GM21367 (cell line): ENCODE data around the gene ZBTB46.

Source experiments
- ATAC-seq: cut with Tn5 transposase; IDR thresholded peaks from one replicate; pipeline ENCODE4 v1.9.1; 2021; ENCODE audit not compliant: unreplicated experiment

ZBTB46 gene

DNA sequence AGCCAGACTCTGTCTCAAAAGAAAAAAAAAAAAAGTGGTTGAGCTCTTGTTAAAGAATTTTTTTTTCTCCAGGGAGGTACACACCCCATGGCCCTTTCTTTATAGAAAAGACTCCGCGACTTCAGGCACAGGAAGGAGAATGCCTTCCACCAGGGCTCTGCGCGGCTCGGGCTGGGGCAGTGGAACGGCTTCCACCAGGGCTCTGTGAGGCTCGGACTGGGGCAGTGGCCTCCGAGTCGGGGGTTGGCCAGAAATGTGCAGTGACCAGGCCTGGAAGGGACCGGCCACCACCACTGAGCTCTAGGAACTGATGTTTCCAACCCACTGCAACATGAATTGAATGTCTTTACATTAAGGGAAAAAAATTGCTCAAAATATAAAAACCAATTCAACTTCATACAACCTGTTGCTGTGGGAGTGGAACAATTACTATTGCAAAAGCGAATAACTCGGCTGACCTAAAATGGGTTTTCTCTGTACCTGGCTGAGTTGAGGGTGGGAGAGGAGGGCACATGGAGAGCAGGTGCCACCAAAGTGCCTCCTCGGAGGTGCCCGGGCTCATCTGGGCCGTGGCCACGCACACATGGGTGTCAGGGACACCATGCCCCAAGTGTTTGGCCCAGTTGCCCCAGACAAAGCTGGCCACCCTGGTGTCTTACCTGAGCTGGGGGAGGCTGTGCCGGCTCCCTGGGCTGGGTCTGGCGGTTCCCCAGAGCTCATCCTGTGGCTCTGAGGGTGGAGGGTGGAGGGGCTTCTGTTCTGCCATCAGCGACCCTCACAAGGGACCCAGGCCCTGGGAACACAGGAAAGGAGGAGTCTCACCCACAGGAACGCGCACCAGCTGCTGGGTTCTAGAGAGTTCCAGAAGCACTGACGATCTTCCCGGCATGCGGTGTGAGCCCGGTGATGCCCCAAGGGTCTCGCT is 62.2 kb downstream of the ZBTB46 start:
- ATAC-seq = no peak

DNA sequence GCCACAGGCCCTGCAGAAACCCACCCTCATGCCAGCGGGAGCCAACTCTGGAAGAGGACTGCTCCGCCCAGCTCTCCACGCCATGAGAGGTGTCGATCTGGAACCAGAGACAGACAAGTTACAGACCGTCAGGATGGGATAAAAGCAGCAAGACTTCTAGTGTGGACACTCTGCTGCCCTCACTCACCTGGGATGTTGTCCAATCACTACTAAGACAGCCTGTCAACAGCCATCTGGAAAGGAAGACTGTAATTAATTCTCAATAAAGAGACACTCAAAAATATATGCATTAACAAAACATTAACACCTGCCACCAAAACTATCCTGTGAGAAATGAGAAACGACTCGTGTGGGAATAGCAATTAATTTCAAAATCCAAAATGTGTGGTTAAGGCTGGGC is 63.2 kb downstream of the ZBTB46 start:
- ATAC-seq = no peak

DNA sequence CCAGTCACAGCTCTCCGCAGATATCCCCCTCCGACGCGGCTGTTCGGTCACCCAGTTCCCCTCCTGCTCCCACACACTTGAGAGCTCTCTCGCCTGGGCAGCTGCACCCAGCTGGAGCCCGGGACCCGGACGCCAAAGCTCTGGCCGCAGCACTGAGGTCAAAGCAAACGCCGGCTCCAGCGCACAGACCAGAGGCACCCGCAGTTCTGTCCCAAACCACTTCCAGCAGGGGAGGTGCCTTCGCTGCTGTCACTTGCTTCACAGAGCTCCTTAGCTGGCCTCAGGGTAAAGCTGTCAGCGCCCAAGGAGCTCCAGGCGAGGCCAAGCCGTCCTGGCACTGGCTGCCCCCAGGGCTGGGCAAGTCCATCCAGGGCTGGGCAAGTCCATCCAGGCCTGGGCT is 63.6 kb downstream of the ZBTB46 start:
- ATAC-seq = no peak

DNA sequence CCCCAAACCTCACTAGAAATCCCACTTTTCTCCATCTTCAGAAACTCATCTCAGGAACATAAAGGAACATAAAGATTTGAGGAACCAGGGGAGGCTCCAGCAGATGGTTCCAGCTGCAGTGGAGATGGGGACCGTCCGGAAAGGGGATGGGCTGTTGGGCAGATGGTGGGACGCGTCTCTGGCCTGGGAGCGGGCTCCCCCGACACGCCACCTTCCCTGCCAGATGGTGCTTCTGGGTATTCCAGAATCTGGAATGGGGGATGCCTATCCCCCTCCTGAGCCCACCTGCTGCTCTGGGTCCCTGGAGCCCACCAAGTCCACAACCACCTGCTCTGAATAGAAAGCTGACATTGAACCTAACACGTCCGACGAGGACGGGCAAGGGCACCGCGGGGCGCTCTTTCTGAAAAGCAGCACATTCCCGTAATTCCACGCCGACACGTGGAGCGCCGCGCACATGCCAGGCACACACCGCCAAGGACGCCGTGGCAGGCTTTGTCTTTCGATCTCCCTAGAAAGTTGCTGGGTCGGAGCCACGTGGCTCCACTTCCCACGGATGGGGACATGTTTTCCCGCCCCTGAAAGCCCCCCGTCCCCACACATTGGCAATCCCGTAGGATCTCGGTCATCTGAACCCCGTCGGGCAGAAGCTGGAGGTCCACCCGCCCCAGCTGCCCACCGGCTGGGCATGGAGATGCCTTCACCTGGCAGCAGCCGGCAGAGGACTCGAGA is 64.2 kb downstream of the ZBTB46 start:
- ATAC-seq = no peak

DNA sequence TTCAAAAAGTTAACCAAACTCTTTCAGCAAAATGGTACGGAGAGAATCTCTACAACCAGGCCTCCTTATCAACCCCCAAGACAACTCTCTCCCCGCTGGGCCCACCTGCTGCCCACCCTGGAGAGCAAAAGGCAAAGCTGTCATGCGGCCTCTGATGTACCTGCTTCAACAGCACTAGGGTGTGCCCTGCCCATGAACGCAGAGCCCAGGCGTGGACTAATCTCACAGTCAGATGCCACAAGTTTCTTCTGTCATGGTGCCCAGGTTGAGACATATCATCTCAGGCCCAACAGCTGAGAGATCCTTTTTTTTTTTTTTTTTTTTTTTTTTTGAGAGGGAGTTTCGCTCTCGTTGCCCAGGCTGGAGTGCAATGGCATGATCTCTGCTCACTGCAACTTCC is 65.2 kb downstream of the ZBTB46 start:
- no peak for ATAC-seq

DNA sequence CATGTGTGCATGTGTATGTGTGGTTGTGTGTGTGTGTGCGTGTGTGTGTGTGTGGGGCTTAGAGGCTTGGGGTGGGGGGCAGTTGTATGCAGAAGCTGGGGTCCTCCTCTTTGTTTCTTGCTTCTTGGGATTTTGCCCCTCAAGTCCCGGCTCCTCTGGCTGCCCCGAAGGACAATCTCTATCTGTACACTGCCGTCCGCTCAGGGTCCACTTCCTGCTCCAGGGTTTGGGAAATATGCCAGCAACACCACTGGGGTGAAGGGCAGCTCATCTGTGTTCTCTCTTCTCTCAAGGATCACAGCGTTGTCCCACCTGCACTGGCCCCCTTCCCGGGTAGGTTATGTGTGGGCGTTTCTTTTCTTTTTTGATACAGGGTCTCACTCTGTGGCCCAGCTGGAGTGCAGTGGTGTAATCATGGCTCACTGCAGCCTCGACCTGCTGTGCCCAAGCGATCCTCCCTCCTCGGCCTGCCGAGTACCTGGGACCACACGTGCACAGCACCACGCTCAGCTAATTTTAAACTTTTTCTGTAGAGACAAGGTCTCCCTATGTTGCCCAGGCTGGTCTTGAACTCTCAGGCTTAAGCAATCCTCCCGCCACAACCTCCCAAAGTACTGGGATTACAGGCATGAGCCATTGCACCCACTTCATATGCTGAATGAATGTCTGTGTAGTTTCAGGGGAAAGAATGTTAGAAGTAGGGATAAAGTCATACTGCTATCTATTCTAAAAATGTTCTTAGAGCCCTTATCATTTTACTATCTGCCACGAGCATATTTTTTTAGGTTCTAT is 65.8 kb downstream of the ZBTB46 start:
- ATAC-seq = no peak

DNA sequence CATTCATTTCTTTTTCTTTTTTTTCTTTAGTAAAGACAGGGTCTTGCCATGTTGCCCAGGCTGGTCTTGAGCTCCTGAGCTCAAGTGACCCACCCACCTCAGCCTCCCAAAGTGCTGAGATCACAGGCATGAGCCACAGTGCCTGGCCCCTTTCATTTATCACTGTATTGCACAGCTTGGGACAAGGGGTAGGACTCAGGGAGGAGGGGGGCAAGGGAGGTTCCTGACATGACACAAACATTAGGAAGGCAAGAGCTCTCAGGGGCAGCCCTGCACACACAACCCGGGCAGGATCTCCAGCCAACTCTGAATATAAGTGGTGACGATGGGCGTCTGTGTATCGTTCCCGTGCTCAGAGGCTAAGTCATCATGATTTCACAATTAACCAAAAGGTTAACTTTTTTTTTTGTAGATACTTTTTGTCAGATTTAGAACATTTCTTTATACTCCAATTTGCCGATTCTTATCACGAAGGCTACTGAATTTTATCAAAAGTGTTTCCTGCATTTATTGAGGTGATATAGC is 71.6 kb downstream of the ZBTB46 start:
- ATAC-seq = no peak

DNA sequence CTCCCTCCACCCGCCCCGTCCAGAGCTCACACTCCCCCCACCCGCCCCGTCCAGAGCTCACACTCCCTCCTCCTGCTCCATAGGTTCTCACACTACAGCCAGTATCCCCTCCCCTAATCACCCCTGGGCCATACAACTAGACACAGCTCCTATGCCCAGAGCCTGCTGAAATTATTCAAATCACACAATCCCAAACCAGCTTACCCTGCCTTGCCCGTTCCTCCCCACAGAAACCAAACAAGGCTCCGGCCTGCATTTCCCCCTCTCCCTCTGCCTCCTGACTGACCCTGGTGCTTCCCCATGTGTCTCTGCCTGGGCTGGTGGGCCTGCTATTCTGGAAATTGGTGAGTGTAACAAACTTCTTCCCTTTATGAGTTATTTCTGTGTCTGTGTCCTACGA is 72.9 kb downstream of the ZBTB46 start:
- no peak for ATAC-seq

DNA sequence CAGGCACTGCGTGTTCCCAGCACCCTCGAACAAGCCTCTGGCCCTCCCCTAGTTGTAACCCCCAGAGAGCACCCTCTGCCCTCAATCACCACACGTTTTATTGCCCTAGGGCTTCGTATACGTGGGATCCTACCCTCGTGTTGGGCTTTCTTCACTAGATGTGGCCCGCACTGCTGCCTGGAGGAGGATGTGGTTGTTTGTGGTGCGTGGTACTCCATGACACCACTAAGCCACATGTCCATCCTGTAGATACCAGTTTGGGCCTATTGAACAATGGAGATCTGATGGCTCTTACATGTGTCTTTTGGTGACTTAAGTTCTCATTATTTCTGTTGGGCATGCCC is 74.4 kb downstream of the ZBTB46 start:
- no peak for ATAC-seq

DNA sequence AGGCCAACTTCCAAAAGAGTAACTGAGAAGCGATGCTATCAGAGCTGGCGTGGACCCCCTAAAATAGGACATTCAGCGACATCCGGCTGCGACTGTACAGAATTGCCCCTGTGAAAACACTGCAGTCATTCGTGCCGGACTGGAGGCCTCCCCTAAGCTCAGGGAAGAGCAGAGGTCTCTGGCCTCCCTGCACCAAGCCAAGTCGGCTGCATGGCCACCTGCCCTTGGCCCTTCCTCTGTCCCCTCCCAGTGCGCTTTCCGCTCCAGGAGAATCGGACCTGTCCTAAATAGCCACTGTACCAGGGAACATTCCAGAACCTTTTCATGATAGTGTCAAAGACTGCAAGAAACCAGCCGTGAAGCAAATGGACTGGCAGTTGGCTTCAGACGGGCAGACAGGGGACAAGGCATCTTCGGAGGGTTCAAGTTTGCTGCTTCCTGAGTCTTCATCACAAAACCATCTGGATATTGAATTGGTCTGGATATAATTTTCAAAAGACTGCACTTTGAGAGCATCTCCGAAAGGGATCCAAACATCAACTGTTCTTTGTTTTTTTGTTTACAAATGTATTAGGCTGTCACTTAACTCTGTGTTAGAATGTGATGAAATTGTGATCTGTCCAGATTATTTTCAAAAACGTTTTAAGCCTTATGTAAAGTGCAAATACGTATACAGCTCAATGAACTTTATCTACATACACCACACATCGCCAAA is 75.0 kb downstream of the ZBTB46 start:
- ATAC-seq = no peak

DNA sequence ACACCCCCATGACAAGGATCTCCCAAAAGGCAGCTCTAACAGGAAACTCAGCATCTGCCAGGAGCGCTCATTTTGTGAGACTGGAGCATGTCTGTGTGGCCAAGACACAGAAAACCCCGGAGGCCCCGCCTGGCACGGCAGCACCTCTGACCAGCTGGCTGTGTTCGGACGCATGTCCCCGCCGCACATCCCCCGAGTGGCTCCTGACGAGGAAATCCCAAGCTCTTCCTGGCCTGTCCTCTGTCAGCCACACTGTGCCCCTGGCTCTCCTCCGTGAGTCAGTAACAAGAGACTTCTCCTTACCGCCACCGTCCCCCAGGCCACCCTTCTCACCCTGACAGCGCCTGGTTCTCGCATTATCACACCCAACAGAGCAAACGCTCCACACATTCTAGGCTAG is 77.1 kb downstream of the ZBTB46 start:
- ATAC-seq = no peak

DNA sequence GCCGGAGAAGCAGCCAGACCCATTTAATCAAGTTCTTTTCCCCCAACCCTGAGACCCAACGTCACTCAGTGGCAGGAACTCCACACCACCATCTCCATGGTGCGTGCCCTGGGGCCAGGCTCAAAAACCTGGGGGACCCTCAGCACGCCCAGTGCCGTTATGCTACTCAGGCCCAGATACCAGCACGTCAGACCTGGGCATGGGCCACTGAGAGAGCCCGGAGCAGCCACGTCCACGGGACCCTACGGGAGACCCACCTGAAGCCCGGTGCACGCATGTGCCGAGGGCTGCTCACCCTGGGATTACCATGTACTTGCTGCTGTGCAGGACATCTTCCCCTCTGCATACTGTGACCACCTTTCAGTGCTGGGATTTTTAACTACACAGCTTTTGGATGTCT is 77.7 kb downstream of the ZBTB46 start:
- ATAC-seq = no peak

DNA sequence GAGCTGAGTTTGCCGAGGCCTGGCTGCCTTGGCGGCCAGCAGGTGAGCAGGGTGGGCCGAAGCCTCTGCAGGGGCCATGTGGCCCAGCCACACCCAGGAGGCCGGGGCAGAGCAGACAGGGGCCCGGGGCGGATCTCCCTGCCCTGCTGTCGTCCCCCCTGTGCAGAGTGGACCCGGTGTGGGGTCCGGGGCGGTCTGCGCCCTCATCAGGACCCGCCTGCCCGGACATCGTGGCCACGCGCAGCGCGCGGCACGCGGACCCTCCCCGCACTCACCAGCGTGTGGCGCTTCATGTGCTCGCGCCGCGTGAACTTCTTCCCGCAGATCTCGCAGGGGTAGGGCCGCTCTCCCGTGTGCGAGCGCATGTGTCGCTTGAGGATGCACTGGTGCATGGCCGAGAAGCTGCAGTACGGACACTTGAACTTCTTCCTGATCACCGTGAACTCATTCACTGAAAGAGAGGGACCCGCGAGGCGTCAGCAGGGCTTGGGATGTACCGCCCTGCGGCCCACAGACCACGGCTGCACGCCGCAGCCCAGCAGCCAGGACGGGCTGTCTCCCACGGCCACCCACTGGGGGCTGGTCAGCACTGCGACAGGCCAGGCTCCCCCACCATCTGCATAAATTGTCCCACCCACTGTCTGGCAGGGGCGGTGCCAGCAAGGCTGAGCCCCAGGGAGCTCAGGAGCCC is 78.5 kb downstream of the ZBTB46 start:
- ATAC-seq = no peak

DNA sequence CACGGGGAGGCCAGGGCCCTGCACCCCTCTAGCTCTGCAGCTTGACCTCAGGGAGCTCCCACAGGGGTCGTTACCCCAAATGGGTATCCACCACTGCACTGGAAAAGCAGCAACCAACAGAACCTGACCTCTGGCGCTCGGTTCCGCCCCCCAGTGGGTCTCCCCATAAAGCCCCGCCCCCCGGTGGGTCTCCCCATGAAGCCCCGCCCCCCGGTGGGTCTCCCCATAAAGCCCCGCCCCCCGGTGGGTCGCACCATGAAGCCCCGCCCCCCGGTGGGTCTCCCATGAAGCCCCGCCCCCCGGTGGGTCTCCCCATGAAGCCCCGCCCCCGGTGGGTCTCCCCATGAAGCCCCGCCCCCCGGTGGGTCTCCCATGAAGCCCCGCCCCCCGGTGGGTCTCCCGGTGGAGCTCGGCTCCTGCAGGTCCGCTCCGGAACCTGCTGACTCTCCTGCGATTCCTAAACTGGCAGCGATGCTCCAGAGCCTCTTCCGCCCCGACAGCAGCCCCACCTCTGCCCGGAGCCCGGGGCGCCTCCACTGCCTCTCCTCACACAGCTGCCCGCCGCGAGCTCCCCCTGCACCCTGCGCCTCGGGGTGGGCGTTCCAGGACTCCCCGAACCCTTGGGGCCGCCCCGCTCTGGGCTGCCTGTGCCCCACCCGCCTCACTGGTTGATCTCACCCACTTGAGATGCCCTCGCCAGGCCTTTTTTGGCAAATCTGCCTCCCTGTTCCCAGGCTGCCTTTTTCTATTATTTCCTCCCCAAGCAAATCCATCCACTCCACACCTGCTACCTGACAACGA is 79.4 kb downstream of the ZBTB46 start:
- ATAC-seq = no peak

DNA sequence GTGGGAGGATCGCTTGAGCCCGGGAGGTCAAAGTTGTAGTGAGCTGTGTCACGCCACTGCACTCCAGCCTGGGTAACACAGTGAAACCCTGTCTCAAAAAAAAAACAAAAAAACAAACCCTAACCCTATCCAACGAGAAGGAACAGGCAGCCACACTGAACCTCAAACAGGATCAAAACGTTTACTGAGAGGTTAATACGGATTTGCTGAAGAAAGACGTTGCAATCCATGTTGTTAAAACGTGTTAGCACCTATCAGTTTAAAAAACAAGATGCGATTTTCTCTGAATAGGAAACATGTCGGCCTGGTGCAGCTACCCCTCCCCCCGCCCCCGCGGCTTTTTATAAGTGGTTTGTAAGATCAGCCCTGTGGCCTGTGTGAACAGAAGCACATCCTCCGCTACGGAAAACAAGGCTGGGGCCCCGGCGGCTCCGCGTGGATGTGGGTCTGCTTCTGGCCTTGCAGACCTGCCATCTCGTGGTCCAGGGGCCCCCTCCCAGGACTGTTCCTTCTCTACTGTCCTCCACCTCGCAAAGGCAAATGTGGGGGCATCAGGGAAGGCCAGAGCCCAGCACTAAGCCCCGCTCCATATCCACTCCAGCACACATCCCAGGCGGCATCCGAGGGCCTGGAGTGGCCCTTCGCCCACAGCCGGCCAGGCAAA is 80.1 kb downstream of the ZBTB46 start:
- no peak for ATAC-seq

DNA sequence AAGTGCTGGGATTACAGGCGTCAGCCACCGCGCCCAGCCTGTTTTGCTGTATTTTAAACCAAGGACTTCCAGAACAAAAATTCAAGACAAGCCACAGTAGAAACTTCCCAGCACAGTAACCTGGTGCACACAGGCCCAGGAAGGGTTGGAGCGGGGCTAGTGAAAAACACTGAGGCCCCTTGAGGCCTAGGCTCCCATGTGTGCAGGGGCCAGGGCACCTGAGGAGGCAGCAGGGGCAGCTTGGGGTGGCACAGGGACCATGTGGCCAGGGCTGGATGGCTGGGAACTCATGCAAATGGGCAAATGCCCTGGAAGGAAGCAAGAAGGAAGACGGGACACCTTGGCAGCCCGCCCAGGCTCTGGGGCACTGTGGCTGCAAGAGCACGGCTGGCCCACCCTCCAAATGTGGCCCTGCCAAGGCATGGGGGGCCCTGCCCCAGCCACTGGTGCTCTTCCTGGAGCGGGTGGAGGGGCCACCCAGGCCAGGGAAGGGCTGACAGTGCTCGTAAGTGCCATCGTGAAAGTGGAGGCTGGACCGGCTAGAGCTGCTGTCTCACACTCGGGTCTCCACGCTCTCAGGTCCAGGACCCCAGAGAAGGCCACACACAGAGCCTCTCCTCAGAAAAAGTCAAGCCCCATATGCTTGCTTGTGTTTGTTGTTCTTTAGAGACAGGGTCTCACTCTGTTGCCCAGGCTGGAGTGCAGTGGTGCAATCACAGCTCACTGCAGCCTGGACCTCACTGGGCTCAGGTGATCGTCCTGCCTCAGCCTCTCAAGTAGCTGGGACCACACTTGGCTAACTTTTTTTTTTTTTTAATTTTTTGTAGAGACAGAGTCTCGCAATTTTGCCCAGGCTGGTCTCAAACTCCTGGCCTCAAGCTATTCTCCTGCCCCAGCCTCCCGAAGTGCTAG is 81.2 kb downstream of the ZBTB46 start:
- no peak for ATAC-seq

DNA sequence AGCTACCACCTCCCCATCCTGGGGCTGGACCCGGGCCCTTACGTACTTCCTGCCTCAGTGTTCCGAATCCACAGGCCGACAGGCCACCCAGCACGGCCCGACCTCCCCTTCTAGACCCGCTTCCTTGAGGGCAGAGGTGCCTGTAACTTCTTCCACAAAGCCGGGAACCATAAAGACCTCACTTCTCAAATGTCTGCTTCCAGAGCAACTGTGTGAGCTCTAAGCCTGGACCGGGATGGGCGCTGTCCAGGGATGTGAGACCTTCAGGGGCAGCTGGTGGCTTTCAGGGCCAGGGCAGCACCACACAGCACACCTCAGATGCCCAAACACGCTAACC is 82.2 kb downstream of the ZBTB46 start:
- no peak for ATAC-seq
